Measurements from ENCODE around the gene MAML3.
"Not testable (repeated sequence)": the region's sequence is repeated elsewhere in the genome, so short reads cannot be mapped to it uniquely, and the experiment has no call there.

Gene MAML3

DNA sequence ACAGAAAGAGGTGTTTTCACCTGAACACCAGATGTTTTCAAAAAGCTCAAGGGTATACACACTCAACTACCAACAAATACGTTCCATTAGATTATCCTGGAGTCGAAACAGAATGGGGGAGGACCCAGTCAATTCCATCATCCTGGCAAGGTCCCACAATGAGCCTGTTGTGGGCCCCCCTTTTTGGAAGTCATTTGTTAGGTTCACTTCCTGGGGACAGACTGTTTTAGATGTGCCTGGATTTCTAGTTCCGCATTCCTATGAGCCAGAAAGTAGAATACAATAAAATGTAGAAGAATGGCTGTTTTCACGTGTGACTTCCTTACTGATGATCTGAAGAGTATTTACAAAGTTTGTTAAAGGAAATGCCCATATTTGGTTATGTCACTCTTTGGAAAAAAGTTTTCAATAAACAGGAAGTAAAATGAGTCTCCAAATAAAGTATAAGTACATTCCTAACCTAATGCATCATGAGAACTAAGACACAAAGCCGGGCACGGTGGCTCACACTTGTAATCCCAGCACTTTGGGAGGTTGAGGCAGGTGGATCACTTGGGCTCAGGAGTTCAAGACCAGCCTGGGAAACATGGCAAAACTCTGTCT, 192.5 kb downstream of the MAML3 start:
- no peak for DNase-seq (ENCODE audit: low spot score)

DNA sequence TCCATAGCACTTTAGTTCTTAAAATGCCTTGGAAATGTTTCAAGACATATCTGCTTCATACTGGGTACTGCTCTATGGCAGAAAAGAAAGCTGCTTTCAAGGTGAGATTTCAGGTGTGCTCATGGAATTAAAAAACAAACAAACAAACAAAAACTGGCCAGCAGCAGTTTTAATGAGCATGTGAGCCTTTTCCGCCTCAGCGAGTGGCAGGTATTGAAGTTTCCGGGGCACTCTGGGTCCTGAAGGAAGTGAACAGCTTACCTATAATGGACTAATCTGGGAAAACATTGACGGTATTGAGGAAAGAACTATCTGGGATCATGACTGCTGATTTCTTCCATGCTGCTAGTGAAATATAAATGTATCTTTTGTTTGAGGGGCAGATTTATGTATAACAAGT, 194.6 kb downstream of the MAML3 start:
- no peak for DNase-seq (ENCODE audit: low spot score)

DNA sequence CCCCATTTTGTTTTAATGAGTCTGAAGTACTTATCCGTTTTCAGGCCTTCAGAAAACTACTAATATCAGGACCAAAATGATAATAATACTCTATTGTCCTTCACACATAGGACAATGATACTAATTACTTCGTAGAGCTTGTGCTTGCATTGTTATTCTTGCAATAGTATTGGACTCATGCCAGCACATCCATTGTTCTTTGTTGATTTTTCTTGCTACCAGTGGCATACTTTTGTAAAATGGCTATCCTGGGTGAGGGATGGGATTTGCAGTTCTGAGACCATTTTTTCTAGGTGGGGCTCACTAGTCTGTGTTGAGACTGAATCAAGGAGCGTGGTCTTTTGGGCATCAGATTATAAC, 195.3 kb downstream of the MAML3 start:
- DNase-seq (ENCODE audit: low spot score) = no peak

DNA sequence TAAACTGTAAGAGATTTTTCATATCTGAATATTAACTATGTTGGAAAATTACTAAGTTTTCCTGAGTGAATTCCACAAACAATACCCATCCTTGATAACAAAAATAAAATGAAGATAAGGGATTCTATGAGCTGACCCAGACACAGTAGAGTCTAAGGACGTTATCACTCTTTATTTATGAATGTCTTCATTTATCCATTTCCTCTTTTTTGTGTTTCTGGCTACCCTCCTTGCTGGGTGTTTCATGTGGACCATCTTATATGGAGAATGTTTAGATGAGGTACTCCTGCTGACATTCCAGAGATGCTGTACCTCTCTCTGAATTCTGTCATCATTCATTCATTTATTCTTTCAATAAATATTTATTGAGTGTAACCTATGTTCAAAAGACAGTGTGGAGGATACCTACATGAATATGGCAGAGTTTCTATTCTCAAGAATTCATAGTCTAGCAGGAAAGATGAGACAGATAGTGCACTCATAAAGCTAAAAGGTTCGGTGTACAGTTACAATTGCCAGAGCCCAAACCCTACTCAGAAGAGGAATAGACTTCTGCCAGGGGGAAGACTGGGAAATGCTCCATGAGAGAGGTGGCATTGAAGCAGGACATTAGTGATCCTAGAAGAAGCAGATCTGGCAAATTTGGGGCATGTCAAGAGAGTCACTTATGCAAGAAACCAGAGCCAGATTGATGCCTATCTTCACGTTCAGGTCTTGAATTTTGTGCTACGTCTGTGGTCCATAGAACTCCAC, 195.8 kb downstream of the MAML3 start:
- no peak for DNase-seq (ENCODE audit: low spot score)

DNA sequence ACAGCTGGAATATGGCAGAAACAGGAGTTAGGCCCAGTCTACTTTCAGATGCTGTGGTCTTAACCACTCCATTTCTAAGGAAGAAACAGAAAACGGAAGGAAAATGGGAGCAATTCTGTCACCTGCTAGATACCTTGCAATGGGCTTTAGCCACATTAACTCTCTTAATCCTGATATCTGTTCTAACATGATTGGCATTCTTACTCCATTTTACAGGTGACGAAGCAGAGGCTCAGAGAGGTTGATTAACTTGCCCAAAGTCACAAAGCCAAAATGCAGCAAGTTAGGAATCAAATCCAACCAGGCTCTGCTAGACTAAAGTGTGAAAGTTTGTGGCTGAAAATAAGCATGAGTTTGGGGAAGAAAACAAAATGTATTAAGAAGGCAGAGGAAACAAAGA, 196.9 kb downstream of the MAML3 start:
- DNase-seq (ENCODE audit: low spot score) = no peak

DNA sequence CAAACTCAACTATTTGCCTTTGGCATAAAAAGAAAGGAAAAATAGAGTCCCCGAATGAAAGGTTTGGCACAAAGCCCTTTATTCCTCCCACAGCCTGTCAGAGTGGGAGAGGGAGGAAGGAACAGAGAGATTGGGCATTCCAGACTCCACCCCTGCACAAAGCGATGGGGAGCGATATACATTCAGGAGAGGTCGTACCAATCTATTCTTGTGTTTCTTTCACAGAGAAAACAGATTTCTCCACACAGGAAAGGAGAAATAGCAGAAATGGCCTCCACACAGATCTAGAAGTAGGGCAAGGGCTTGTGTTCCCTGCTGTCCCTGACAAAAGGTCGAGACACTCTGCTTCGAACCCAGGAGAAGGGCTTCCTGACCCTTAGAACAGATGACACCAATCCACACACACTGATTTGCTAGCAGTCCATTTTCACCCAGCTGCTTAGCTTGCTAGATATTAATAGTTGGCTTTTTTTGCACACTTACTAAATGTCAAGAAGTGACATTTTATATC, 197.4 kb downstream of the MAML3 start:
- no peak for DNase-seq (ENCODE audit: low spot score)

DNA sequence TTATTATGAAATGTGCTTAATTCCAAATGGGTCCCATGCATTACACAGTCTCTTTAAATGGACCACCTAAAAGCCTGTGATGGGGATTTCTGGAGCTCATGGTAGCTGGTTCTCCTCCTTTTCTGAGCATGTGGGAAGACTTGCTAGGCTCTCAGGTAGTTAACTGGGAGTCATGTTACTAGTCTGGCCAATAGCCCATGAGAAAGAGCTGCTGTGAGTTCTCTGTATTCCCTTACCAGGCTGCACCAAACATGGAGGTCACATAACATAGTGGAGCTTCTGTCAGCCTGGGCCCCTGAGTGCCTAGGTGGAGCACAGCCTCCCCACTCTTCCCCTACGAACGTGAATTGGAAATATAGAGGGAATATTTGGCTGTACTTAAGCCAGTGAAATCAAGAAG, 198.4 kb downstream of the MAML3 start:
- DNase-seq (ENCODE audit: low spot score) = no peak

DNA sequence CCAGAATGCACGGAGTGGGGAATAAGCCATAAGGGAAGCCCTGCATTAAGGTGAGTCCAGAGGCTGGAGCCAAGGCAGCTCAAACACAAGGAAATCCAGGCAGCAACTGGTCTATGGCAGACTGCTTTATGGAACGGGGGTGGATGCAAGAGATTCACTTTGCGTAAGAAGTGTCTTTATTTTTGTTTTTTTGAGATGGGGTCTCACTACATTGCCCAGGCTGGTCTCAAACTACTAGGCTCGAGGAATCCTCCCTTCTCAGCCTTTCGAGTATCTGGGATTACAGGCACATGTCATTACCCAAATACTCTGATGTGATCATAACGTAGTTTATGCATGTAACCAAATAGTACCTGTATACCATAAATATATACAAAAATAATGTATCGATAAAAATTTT, 199.5 kb downstream of the MAML3 start:
- no peak for DNase-seq (ENCODE audit: low spot score)

DNA sequence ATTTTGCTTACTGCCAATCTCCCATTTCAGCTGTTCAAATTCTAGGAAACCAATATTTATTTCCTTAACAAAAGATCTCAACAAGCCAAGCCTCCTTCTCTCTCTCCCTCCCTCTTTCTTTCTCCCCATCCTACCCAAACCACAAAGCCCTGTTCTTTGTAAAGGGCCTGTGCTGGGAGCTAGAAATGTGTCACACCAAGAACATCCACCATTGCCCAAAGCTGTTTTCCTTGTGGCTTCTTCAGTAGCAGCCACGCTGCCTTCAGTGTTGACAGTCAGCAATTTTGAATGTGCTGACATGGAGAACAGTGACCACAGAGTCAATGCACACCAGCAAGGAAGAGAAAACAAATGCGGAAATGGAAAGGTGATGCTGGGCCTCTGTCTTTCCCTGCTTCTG, 203.0 kb downstream of the MAML3 start:
- no peak for DNase-seq (ENCODE audit: low spot score)

DNA sequence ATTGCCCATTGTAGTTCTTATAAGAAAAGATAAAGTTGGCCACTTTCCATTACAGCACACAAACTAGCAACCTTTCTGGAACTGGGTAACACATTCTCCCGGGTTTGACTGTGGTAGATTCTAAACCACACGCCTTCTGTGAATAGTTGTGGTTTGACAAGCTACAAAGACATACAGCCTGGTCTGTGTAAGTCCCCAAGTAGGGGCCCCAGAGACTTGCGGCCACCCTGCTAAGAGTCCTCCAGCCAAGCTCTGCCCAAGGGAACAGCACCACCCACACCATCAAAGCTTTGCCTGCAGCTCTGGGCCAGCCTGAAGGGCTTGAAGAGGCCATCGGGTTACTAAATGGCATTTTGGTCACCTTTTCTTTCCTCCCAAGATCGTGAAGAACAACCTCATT, 203.4 kb downstream of the MAML3 start:
- DNase-seq (ENCODE audit: low spot score) = no peak

DNA sequence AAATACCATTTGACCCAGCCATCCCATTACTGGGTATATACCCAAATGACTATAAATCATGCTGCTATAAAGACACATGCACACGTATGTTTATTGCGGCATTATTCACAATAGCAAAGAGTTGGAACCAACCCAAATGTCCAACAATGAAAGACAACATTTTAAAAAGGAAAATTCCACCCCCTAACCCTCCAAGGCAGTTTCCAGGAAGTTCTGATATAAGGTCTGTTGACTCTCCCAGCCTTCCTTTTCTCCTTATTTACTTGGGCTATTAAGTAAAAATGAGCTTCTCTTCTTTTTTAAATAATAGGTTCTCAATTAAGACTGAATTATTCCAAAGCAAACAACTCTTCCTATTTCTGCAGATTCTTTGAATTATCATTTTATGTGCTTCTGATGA, 209.1 kb downstream of the MAML3 start:
- DNase-seq (ENCODE audit: low spot score) = not testable (repeated sequence)

DNA sequence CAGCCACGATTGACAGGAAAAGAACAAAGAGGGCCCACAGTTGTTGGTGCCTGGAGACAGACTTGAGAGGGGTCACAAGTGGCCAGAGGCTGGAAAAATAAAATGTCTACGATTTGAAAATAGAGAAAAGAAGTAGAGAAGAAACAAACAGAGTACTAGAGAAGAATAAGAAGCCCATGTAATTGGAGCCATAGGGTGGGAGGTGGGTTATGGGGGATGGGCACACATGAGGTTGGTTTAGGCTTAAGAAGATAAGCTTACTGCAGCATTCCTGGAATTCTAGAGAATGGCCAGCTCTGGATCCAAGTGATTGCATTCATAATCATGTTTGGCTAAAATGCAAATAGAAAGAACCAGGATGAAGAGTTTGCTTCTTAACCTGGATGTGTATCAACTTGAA, 210.7 kb downstream of the MAML3 start:
- no peak for DNase-seq (ENCODE audit: low spot score)

DNA sequence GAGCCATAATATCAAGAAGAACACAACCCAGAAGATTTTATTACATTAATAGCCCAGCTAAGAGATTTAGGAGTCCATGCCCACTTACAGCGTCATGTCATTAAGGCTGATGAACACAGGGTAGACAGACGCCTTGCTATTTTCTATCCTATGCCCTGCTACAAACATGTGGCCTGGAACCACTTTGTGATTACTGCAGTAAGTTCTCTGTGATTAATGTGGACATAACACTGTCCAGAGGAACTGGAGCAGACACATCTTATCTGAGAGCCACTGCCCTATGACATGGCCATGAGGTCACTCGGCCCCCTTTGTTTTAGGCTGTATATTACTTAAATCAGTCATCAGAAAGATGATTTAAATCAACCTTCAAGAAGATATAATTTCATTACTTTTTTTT, 211.7 kb downstream of the MAML3 start:
- no peak for DNase-seq (ENCODE audit: low spot score)

DNA sequence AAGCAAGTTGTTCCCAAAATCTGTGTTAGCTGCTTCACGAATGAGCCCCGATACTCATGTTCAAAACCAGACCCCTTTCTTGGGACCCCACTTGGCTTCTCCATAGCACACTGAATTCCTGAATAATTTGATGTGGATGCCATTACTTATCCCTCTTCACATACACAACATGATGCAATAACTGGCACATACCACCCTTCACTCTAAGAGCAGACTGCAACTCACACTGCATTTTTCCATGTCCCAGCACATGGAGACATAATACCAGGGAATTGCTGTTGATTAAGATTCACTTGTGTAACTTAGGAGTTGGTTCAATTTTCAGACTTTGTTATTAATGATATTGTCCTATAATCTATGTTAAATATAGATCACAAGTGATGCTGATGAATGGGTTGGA, 213.4 kb downstream of the MAML3 start:
- no peak for DNase-seq (ENCODE audit: low spot score)

DNA sequence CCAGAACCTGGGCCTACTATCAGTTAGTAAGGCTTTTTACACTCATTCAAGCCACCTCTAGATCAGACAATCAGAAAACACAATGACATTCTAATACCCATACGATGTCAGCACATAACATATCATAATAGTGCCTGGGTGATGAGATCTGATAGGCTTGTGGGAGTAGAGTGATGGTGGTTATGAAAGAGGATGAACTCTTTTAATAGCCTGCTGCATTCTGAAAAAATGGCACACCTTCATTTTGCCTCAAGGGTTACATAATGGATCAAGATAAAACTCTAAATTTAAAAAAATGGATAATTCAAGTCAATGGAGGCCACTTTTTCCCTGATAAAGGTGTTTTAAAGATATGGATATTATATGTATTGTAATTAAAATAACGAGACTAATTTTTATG, 215.6 kb downstream of the MAML3 start:
- no peak for DNase-seq (ENCODE audit: low spot score)

DNA sequence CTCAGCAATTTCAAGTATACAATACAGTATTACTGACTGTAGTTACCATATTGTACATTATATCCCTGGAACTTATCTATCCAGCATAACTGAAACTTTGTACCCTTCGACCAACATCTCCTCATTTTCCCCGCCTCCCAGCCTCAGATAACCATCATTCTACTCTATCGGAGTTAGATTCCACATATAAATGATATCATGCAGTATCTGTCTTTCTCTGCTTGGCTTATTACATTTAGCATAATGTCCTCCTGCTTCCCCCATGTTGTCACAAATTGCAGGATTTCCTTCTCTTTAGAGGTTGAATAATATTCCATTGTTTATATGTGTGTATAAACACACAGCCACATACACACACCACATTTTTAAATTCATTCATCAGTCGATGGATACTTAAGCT, 218.1 kb downstream of the MAML3 start:
- no peak for DNase-seq (ENCODE audit: low spot score)

DNA sequence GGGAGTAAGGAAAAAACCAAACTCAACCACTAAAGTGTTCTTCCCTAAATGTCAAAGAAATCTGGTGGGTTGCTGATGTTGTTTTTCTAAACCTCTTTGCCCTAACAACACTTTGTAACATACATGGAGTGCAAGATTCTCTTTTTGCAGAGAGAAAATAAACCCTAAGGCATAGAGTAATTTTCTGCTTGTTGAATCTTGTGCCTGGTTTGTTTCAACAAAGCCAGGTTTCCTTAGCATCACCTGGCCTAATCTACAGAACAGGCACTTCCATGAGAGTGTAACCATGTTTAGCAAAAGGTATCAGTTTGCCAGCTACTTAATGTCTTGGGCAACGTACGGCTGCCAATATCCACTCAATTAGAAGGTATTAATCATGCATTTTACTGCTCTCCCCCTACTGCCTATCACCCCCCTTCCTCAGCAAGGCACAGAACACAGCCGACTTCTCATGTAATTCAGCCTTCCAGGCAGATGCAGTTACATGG, 219.2 kb downstream of the MAML3 start:
- DNase-seq (ENCODE audit: low spot score) = no peak

DNA sequence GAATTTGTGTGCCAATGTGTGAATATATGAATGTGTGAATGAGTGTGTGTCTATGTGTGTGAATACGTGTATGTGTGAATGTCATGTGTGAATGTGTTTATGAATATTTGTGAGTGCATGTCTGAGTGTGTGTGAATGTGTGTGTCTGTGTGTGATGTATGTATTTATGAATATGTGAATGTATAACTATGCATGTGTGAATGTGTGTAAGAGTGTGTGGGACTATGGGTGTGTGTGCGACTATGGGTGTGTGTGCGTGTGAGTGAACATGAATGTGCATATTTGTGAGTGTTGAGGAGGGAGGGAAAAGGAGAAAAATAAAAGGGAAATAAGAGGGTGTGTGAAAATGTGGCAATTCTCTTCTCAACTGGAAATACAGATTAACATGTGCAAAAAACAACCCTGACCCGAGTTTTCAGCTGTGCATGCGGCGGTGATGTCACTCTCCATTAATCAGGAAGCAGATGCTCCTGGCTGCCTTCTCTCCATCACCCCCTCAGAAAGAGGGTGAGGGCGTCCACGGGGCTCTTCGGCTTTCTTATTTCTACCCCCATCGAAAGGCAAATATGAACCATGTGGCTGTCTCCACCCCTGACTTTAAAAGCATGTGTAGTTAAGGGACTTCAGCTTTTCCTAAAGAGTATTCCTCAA, 219.8 kb downstream of the MAML3 start:
- no peak for DNase-seq (ENCODE audit: low spot score)

DNA sequence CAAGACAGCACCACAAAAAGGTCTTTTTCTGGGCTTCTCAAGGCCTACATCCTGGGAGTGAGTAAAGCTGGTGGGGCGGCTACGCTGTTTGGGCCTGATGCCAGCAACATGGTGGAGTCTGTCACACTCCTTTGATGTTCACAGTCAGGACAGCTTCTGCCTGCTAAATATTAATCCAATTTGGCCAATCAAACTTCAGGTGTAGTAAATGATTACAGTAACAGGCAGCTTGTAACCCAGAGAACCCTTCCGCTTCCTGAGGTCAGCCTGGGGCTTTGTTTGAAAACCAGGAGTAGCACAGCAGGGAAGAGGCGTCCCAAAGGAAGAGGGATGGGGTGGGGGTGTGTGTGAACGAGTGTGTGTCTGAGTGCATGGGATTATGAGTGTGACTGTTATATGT, 220.4 kb downstream of the MAML3 start:
- no peak for DNase-seq (ENCODE audit: low spot score)

DNA sequence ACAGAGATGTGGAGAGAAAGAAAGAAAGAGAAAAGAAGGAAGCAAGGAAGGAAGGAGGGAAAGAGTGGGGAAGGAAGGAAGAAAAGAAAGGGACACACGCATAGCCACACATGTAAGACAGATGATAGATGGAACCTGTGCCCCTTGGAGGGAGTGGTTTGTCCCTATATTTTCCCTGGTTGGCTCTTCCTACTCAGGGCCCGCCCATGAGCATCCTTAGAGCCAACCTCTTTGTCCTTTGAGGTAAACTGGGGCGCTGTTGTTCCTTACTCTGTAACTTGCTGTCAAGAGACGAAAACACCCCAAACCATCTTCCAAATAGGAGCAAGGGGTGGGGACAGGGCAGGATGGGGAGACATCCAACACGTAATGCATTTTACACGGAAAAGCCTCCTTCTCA, 220.9 kb downstream of the MAML3 start:
- no peak for DNase-seq (ENCODE audit: low spot score)

DNA sequence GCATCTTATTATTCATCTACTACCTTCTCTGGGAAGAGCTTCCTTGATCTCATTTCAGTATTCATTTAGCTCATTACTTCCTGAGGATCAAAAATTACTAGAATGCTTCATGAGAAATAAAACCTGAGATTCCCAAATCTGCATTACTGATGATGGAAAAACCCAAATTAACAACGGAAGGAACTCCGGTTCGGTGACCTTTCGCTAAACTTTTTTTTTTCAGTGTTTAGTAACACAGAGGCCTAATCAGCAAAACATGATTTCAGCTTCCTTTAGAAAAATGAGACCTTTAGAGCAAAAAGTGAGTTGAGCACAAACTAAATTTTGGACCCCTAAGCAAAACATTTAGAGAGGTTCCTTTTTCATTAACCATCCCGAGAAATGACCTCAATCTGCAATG, 229.2 kb downstream of the MAML3 start:
- no peak for DNase-seq (ENCODE audit: low spot score)

DNA sequence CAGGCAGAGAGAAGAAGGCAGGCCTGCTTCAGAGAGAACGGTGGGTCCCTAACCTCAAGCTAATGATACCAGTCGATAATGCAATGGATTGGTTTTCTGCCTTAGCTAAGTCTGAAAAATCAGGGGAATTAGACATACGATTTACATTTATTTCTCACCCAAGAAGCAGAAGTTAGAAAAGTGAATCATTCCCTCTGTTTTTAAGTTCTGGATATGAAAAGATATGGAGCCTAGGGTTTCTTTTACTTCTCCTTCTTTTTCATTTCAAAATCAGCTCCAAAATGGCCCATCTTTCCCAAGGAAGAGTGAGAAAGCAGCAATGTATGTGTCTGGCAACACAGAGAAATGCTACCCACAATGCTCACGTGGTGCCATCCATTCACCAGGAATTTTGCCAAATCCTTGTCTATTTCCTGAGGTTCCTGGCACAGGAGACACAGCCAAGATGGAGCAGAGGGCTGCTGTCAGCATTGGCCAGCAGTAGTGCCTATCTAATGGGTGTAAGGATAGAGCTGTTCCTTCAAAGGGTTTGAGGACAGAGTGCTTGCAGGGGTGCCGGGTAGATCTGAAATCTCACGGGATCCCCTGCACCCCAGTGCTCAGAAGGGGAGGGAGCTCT, 231.5 kb downstream of the MAML3 start:
- DNase-seq (ENCODE audit: low spot score) = no peak

All from hematopoietic multipotent progenitor cell treated with erythropoietin and hydrocortisone succinate and interleukin-3 and kit ligand, for 15 days (in vitro differentiated cells).